IMR-90 (cell line): ENCODE results near the gene MAP7. TPM values are rescaled to one million over a fixed set of nuclear protein-coding genes. Genes with fewer than 3 reads are reported as not detected.

Experiments
- ATAC-seq: fragments of 200-7000 bp; cut with Tn5 transposase; 2 replicates; pipeline ENCODE4 v1.9.1; 2020; ENCODE audit warnings: low read depth, mild to moderate bottlenecking, moderate library complexity
- BruUV-seq: library from RNA; stranded (reverse); fragments of 400-500 nt; replicated peaks from 2 replicates; lab custom pipeline; 2021; lab: Mats Ljungman, UMichigan
- CTCF ChIA-PET: fragments of 300-600 bp; formaldehyde crosslinking; extraction: SDS; loops from one replicate; lab custom pipeline; 2021; ENCODE audit warnings: antibody characterized with exemption; lab: Yijun Ruan, JAX
- POLR2A ChIA-PET: fragments of 300-600 bp; sonication (Branson Sonifier 250); formaldehyde crosslinking; loops from one replicate; lab custom pipeline; 2022; ENCODE audit warnings: antibody characterized with exemption; ENCODE audit not compliant: unreplicated experiment; lab: Charles Lee
- DNase-seq: peaks from one replicate; pipeline ENCODE4 v3.0.0; 2013
- H2AFZ ChIP-seq: replicated peaks from 2 replicates; pipeline ENCODE3; 2013; ENCODE audit warnings: low read length, mild to moderate bottlenecking; ENCODE audit not compliant: poor library complexity
- H2AK5ac ChIP-seq: 2 replicates; pipeline ENCODE4 v1.6.1; 2013; ENCODE audit warnings: low read depth, low read length, inconsistent platforms
- H2AK9ac ChIP-seq: replicated peaks from 2 replicates; pipeline ENCODE3; 2013; ENCODE audit warnings: mild to moderate bottlenecking, low read depth, low read length, moderate library complexity; ENCODE audit not compliant: poor library complexity
- H2BK120ac ChIP-seq: 2 replicates; pipeline ENCODE4 v1.6.1; 2013; ENCODE audit warnings: low read depth, low read length, inconsistent platforms
- H2BK15ac ChIP-seq: 3 replicates; pipeline ENCODE4 v1.6.1; 2013; ENCODE audit warnings: low read depth, low read length, inconsistent platforms
- H2BK20ac ChIP-seq: 2 replicates; pipeline ENCODE4 v1.6.1; 2013; ENCODE audit warnings: low read depth, mild to moderate bottlenecking, inconsistent platforms, low read length, moderate library complexity
- H2BK5ac ChIP-seq: 2 replicates; pipeline ENCODE4 v1.6.1; 2013; ENCODE audit warnings: mild to moderate bottlenecking, low read depth, low read length, inconsistent platforms; ENCODE audit not compliant: poor library complexity, severe bottlenecking
- H3K14ac ChIP-seq: replicated peaks from 2 replicates; pipeline ENCODE4 v1.6.1; 2013; ENCODE audit warnings: low read depth, low read length, inconsistent platforms
- H3K18ac ChIP-seq: 2 replicates; pipeline ENCODE4 v1.6.1; 2013; ENCODE audit warnings: low read depth, low read length, control low read depth
- H3K23ac ChIP-seq: 2 replicates; pipeline ENCODE4 v1.6.1; 2013; ENCODE audit warnings: low read depth, low read length, inconsistent platforms
- H3K27ac ChIP-seq: 2 replicates; pipeline ENCODE4 v1.5.1; 2013; ENCODE audit warnings: mild to moderate bottlenecking, control low read depth, low read length; ENCODE audit not compliant: insufficient read depth
- H3K27me3 ChIP-seq: 2 replicates; pipeline ENCODE4 v1.6.1; 2013; ENCODE audit warnings: low read length; ENCODE audit not compliant: control insufficient read depth, insufficient read depth
- H3K36me3 ChIP-seq: 2 replicates; pipeline ENCODE4 v1.6.1; 2013; ENCODE audit warnings: low read length, mixed read lengths; ENCODE audit not compliant: control insufficient read depth, insufficient read depth
- H3K4ac ChIP-seq: 2 replicates; pipeline ENCODE4 v1.6.1; 2013; ENCODE audit warnings: low read depth, low read length, inconsistent platforms
- H3K4me1 ChIP-seq: 2 replicates; pipeline ENCODE4 v1.6.1; 2013; ENCODE audit warnings: low read length, mixed read lengths; ENCODE audit not compliant: control insufficient read depth, insufficient read depth
- H3K4me2 ChIP-seq: 2 replicates; pipeline ENCODE4 v1.6.1; 2013; ENCODE audit warnings: low read depth, mild to moderate bottlenecking, control low read depth, low read length, moderate library complexity
- H3K4me3 ChIP-seq: 2 replicates; pipeline ENCODE4 v1.5.1; 2013; ENCODE audit warnings: low read depth, mild to moderate bottlenecking, control low read depth, low read length, moderate library complexity; ENCODE audit not compliant: insufficient read depth
- H3K56ac ChIP-seq: 2 replicates; pipeline ENCODE4 v1.6.1; 2013; ENCODE audit warnings: low read length, inconsistent platforms; ENCODE audit not compliant: insufficient read depth; ENCODE audit errors: extremely low read depth
- H3K79me1 ChIP-seq, 2 experiments: 2 replicates each; pipeline ENCODE4 v1.6.1; 2013; ENCODE audit warnings: low read length in 2 of 2, inconsistent platforms in 1 of 2, low read depth in 1 of 2
- H3K9ac ChIP-seq: 2 replicates; pipeline ENCODE4 v1.6.1; 2013; ENCODE audit warnings: low read depth, low read length, control low read depth
- H3K9me1 ChIP-seq: 2 replicates; pipeline ENCODE4 v1.6.1; 2013; ENCODE audit warnings: low read length, inconsistent platforms; ENCODE audit not compliant: insufficient read depth
- H3K9me3 ChIP-seq: 2 replicates; pipeline ENCODE4 v1.6.1; 2013; ENCODE audit warnings: low read length; ENCODE audit not compliant: control insufficient read depth, insufficient read depth
- H4K20me1 ChIP-seq: 2 replicates; pipeline ENCODE4 v1.6.1; 2013; ENCODE audit warnings: low read length, inconsistent platforms; ENCODE audit not compliant: insufficient read depth
- H4K5ac ChIP-seq: 2 replicates; pipeline ENCODE4 v1.6.1; 2013; ENCODE audit warnings: mild to moderate bottlenecking, low read depth, low read length, control low read depth
- H4K8ac ChIP-seq, 2 experiments: 2 replicates each; pipeline ENCODE4 v1.6.1; 2013; ENCODE audit warnings: low read depth in 2 of 2, low read length in 2 of 2, control low read depth in 1 of 2, inconsistent platforms in 1 of 2
- H4K91ac ChIP-seq: 2 replicates; pipeline ENCODE4 v1.6.1; 2013; ENCODE audit warnings: low read depth, low read length, inconsistent platforms; ENCODE audit not compliant: insufficient read depth
- CEBPB ChIP-seq: IDR thresholded peaks from 2 replicates; pipeline ENCODE4 v1.6.1; 2012; ENCODE audit warnings: low read depth, low read length, improper control_type of control experiment
- FOS ChIP-seq: fragments of 150-350 bp; IDR thresholded peaks from 2 replicates; pipeline ENCODE4 v1.6.1; 2016; ENCODE audit warnings: low read depth, low read length
- MAFK ChIP-seq: IDR thresholded peaks from 2 replicates; pipeline ENCODE4 v1.6.1; 2012; ENCODE audit warnings: low read depth, low read length, improper control_type of control experiment
- MAZ ChIP-seq: IDR thresholded peaks from 2 replicates; pipeline ENCODE4 v1.6.1; 2012; ENCODE audit warnings: low read depth, mild to moderate bottlenecking, low read length, improper control_type of control experiment, moderate library complexity, borderline replicate concordance
- POLR2A ChIP-seq: IDR thresholded peaks from 2 replicates; pipeline ENCODE4 v1.6.1; 2012; ENCODE audit warnings: mild to moderate bottlenecking, low read depth, low read length
- RCOR1 ChIP-seq: IDR thresholded peaks from 2 replicates; pipeline ENCODE4 v1.6.1; 2012; ENCODE audit warnings: mild to moderate bottlenecking, low read length, improper control_type of control experiment; ENCODE audit not compliant: insufficient replicate concordance
- SMC3 ChIP-seq: fragments of 150-350 bp; IDR thresholded peaks from 2 replicates; pipeline ENCODE4 v1.6.1; 2016; ENCODE audit warnings: low read depth, mild to moderate bottlenecking, antibody characterized with exemption, low read length, moderate library complexity
- USF2 ChIP-seq: fragments of 150-350 bp; IDR thresholded peaks from 2 replicates; pipeline ENCODE4 v1.6.1; 2017; ENCODE audit warnings: mild to moderate bottlenecking, antibody characterized with exemption, low read length, low read depth
- WGBS, 2 experiments: methylation state at CpG; one replicate each; pipeline versions ENCODE4 v1.1.5 to v1.1.7; 2013; ENCODE audit warnings: missing lambda C conversion rate in 2 of 2; ENCODE audit not compliant: insufficient read length in 1 of 2; ENCODE audit errors: extremely low coverage in 2 of 2; 5-methylcytosine and 5-hydroxymethylcytosine counted together
- dilution Hi-C: fragments of 300-500 bp; cut with HindIII; formaldehyde crosslinking; loops from one replicate; pipeline ENCODE4 v1.14.3; 2018; ENCODE audit warnings: low sequenced_read_pairs; ENCODE audit not compliant: unreplicated experiment
- in situ Hi-C: fragments of 300-500 bp; cut with MboI; formaldehyde crosslinking; loops from 3 replicates; pipeline ENCODE4 v1.14.3; 2019; ENCODE audit warnings: low sequenced_read_pairs, inconsistent platforms, mixed read lengths
- intact Hi-C: fragments of 100-400 bp; cut with micrococcal nuclease; formaldehyde crosslinking; loops from 2 replicates; pipeline ENCODE4 v1.10.0; 2022
- polyA plus RNA-seq, 3 experiments: library from polyadenylated mRNA; depleted of rRNA; stranded (reverse); fragments of >200 nt; gene quantifications; 2 replicates each; pipeline ENCODE4 v1.2.3, GENCODE V29; 2012; ENCODE audit warnings: low replicate concordance in 1 of 3
- total RNA-seq: library from RNA; depleted of rRNA; stranded (reverse); fragments of >200 nt; gene quantifications from 2 replicates; pipeline ENCODE4 v1.2.3, GENCODE V29; 2012

Gene MAP7
- total and polyA plus RNA-seq, 2 of the 4 experiments (the other 2 are of a cell fraction): 0.19 to 0.36 TPM

- dilution Hi-C loops: no loop called here
- no peak for ATAC-seq
- TF ChIP-seq MAFK (no peak), FOS (no peak), CEBPB (no peak), POLR2A (no peak), SMC3 (no peak), RCOR1 (no peak), USF2 (no peak), MAZ (no peak)
Measured at GRCh38 chr6:136547871-136548270, 2.4 kb downstream of the MAP7 start.

More at GRCh38 chr6:136547871-136548270, 2.4 kb downstream of the MAP7 start:
- Histone ChIP-seq H2AFZ (no peak overlapping the region), H2BK120ac (no peak overlapping the region), H3K18ac (no peak overlapping the region), H3K27ac (no peak overlapping the region), H4K5ac (no peak overlapping the region), H3K23ac (no peak overlapping the region), H3K14ac (no peak overlapping the region), H3K56ac (no peak overlapping the region), H3K9me3 (no peaks in the 10 kb centered on the region), H2BK5ac (no peak overlapping the region), H2AK5ac (no peak overlapping the region), H4K20me1 (no peaks in the 10 kb centered on the region), H2AK9ac (no peak overlapping the region), H4K8ac (no peak overlapping the region), H3K36me3 (no peaks in the 10 kb centered on the region), H3K27me3 (peaks cover 42% of the 10 kb centered on the region), H3K4ac (no peak overlapping the region), H3K4me2 (no peak overlapping the region), H2BK20ac (no peak overlapping the region), H4K91ac (no peak overlapping the region), H3K4me1 (peaks cover 3% of the 10 kb centered on the region; the same call in 1 of the 2 replicates), H3K4me3 (no peak overlapping the region), H3K79me1 (no peaks in the 10 kb centered on the region), H2BK15ac (no peak overlapping the region), H3K9ac (no peak overlapping the region), H3K9me1 (no peaks in the 10 kb centered on the region)
- in situ Hi-C loops: loop anchor here (25.0 kb wide), 1 partner anchor 1086 kb away; no protein-coding TSS in a partner anchor
- no peak for DNase-seq
- WGBS, 2 experiments: no CpG with 5 or more reads among the region's 1 CpG
- intact Hi-C loops: loop anchor here (5.0 to 10.0 kb wide), 4 partner anchors 193 to 1096 kb away; partner anchors contain the start of gene MTFR2
- CTCF ChIA-PET: interaction anchor here (0.6 to 1.3 kb wide), 7 partner anchors 8 to 297 kb away, joined by 3 to 7 read pairs (median 3); no protein-coding TSS in a partner anchor
- POLR2A ChIA-PET: no interaction called here
- BruUV-seq: no TSS peak
